ENCODE measurements around the gene TAS2R40. TPM values are rescaled to one million over a fixed set of nuclear protein-coding genes. Genes with fewer than 3 reads are reported as not detected.

The TAS2R40 gene
- total RNA-seq, 1 experiment from 2014 or later: not detected

- no peaks in the 10 kb centered on the region for H3F3A ChIP-seq (ENCODE audit: low read length, unreplicated experiment)
- intact Hi-C loops (cut with micrococcal nuclease): no loop called here
- CTCF ChIA-PET: no interaction called here
- H3K9me2 ChIP-seq (replicated peaks; ENCODE audit: low read length): no peaks in the 10 kb centered on the region
- H3K4me1 ChIP-seq (ENCODE audit: insufficient read depth, low read length): no peaks in the 10 kb centered on the region
- H2AFZ ChIP-seq (ENCODE audit: low read length): no peak overlapping the region
- no peaks in the 10 kb centered on the region for H3K36me3 ChIP-seq (ENCODE audit: low read depth, low read length)
- peaks cover 22% of the 10 kb centered on the region; the same call in 1 of the 2 replicates for H3K27me3 ChIP-seq (ENCODE audit: low read length)
- TF ChIP-seq EZH2phosphoT487 (IDR thresholded peaks at IDR 0.05; ENCODE audit: borderline replicate concordance, low read length): no peak
- TF ChIP-seq EZH2 (IDR thresholded peaks at IDR 0.05; ENCODE audit: low read length, unreplicated experiment): no peak
- no peak for TF ChIP-seq CTCF (conservative IDR thresholded peaks at IDR 0.05; ENCODE audit: low read depth, low read length)
- H3K4me2 ChIP-seq (ENCODE audit: low read length): no peak overlapping the region
- no peaks in the 10 kb centered on the region for H3K79me2 ChIP-seq (ENCODE audit: low read length)
- POLR2A ChIA-PET (ENCODE audit: unreplicated experiment): no interaction called here
- H4K20me1 ChIP-seq (ENCODE audit: low read length): no peaks in the 10 kb centered on the region
- no peak overlapping the region for H3K9ac ChIP-seq (ENCODE audit: low read length)
- ATAC-seq (no peak), DNase-seq (no peak)
- H3K4me3 ChIP-seq (ENCODE audit: low read length): no peak overlapping the region
- 0 out of 2 replicates have a peak, but pooled peaks cover 4% of the 10 kb centered on the region for H3K9me3 ChIP-seq (ENCODE audit: low read length)
- no TSS peak for BruUV-seq (replicated peaks)
- H3K27ac ChIP-seq (ENCODE audit: low read length): no peak overlapping the region
Observed at GRCh38 chr7:143193880-143194279, 28.0 kb upstream of the TAS2R40 start.

- Histone ChIP-seq H3K79me2 (ENCODE audit: low read length) (no peaks in the 10 kb centered on the region), H3K27ac (ENCODE audit: low read length) (no peak overlapping the region), H3K9me2 (replicated peaks; ENCODE audit: low read length) (no peaks in the 10 kb centered on the region), H3K9ac (ENCODE audit: low read length) (no peak overlapping the region), H3K36me3 (ENCODE audit: low read depth, low read length) (no peaks in the 10 kb centered on the region), H3K27me3 (ENCODE audit: low read length) (peaks cover 30% of the 10 kb centered on the region; the same call in 1 of the 2 replicates), H3F3A (ENCODE audit: low read length, unreplicated experiment) (no peaks in the 10 kb centered on the region), H3K4me2 (ENCODE audit: low read length) (no peak overlapping the region), H4K20me1 (ENCODE audit: low read length) (no peaks in the 10 kb centered on the region), H3K4me1 (ENCODE audit: insufficient read depth, low read length) (no peaks in the 10 kb centered on the region), H3K4me3 (ENCODE audit: low read length) (no peak overlapping the region), H2AFZ (ENCODE audit: low read length) (no peak overlapping the region), H3K9me3 (ENCODE audit: low read length) (0 out of 2 replicates have a peak, but pooled peaks cover 4% of the 10 kb centered on the region)
- no TSS peak for BruUV-seq (replicated peaks)
- ChIA-PET CTCF (no interaction called here), POLR2A (ENCODE audit: unreplicated experiment) (no interaction called here)
- intact Hi-C loops (cut with micrococcal nuclease): no loop called here
- TF ChIP-seq CTCF (conservative IDR thresholded peaks at IDR 0.05; ENCODE audit: low read depth, low read length) (no peak), EZH2 (IDR thresholded peaks at IDR 0.05; ENCODE audit: low read length, unreplicated experiment) (no peak), EZH2phosphoT487 (IDR thresholded peaks at IDR 0.05; ENCODE audit: borderline replicate concordance, low read length) (no peak)
- ATAC-seq: no peak
- DNase-seq: no peak
Observed at GRCh38 chr7:143199040-143199439, 22.8 kb upstream of the TAS2R40 start.

GRCh38 chr7:143202161-143202560 lies 19.7 kb upstream of the TAS2R40 start:
- Histone ChIP-seq H3K9ac (ENCODE audit: low read length) (no peak overlapping the region), H3K9me3 (ENCODE audit: low read length) (0 out of 2 replicates have a peak, but pooled peaks cover 3% of the 10 kb centered on the region), H3F3A (ENCODE audit: low read length, unreplicated experiment) (no peaks in the 10 kb centered on the region), H3K4me1 (ENCODE audit: insufficient read depth, low read length) (no peaks in the 10 kb centered on the region), H3K9me2 (replicated peaks; ENCODE audit: low read length) (no peaks in the 10 kb centered on the region), H3K4me3 (ENCODE audit: low read length) (no peak overlapping the region), H3K27me3 (ENCODE audit: low read length) (peaks cover 38% of the 10 kb centered on the region; the same call in 1 of the 2 replicates), H2AFZ (ENCODE audit: low read length) (no peak overlapping the region), H3K79me2 (ENCODE audit: low read length) (no peaks in the 10 kb centered on the region), H3K27ac (ENCODE audit: low read length) (no peak overlapping the region), H3K36me3 (ENCODE audit: low read depth, low read length) (no peaks in the 10 kb centered on the region), H4K20me1 (ENCODE audit: low read length) (no peaks in the 10 kb centered on the region), H3K4me2 (ENCODE audit: low read length) (no peak overlapping the region)
- DNase-seq (no peak), ATAC-seq (no peak)
- no TSS peak for BruUV-seq (replicated peaks)
- intact Hi-C loops (cut with micrococcal nuclease): no loop called here
- no peak for TF ChIP-seq CTCF (conservative IDR thresholded peaks at IDR 0.05; ENCODE audit: low read depth, low read length)
- CTCF ChIA-PET: no interaction called here
- POLR2A ChIA-PET (ENCODE audit: unreplicated experiment): no interaction called here

Data from PC-3 (cell line).